ENCODE data around the gene ASF1B.
"Not testable (repeated sequence)": the region's sequence is repeated elsewhere in the genome, so short reads cannot be mapped to it uniquely, and the experiment has no call there.

Gene ASF1B

DNA sequence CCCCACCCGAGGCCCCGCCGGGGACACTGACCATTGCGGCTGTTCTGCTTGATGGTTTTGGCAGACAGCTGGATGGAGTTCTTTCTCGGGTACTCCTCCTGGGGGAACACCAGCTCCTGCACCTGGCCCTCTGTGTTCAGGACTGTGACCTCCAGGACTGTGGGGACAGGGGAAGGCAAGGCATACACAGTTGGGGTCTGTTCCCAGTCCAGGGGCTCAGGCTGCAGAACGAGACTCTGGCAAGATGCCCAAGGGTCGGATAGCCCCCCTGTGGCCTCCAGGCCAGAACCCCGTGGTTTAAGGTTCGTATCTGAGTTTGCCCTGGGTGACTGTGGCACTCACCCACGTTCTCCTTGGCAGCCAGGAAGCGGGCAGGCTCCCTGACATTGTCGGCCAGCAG lies 22.7 kb upstream of the ASF1B start:
- DNase-seq = no peak

DNA sequence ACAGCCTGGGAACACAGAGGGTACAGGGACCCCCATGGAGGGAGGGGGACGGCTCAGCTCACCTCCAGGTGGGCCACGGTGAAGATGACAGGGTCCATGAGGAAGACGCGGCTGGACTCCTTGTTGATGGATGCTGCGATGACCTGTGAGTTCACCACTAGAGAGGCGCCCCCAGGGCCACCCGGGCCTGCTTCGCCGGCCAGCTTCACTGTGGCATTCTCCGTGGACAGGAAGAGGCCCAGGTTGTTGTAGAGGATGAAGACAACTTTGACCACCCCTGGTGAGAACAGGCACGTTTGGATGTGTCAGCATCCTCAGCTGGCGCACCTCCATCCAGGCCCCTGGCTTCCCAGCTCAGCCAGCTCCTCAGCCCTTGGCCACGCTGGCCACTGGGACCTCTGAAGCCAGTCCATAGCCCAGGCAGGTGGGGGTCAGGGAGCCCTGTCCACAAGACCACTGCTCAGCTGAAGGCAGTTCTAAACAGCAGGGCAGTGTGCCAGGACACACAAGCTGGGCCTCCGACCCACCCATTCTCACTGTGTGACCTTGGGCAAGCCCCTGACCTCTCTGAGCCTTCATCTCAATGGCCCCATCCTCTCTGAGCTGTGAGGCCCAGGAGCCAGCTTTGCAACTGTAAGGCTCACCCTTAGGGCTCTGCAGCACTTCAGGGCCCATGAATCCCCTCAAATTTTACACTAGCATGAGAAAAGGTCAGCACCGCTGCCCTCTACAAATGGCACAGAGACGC lies 22.1 kb upstream of the ASF1B start:
- DNase-seq = no peak

DNA sequence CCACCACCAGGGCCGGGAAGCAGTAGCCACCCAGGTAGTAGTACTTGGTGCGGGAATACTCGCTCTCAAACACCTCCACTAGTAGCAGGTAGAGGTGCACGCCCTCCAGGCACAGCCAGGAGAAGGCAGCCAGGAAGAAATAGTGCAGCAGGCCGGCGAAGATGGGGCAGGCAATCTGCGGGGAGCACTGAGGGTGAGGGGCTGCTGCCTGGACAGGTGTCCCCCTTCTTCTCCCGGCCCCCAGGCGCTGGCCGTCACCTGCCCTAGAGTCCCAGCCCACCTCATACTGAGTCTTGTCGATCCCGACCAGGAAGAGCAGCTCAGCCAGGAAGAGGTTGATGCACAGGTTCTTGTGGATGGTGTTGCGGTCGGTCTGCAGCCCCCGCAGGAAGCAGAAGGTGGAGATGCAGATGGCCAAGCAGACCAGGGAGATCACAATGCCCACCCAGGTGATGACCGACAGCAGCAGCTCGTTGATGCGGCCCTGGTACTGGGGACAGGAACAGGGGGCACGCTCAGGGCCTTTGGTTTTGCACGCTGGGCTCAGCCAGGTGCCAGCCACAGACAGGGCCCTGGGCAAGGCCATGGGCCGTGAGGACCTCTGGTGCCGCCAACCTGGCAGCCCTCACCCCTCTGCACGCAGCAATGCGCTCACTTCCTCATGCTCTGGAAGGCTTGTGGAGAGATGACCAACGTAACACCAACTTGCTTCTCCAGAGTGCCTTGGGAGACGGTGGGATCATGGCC lies 20.8 kb upstream of the ASF1B start:
- no peak for DNase-seq

DNA sequence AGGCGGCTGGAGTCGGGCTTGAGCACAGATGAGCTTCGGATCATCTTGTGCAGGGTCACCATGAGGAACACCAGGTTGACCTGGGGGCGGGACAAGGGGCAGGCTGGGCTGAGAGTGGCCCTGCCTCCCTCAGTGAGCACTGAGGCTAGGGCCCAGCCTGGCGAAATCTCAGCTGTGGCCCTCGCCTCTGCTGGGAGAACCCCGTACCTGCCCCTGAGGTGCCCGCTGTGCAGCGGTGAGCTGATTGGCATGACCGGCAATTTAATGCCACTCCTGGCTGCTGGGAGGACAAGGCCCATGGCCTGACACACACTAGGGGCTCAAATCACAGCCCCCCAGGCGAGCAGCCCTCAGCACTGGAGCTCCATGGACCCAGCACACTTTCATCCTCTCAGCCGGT lies 19.7 kb upstream of the ASF1B start:
- DNase-seq = no peak

DNA sequence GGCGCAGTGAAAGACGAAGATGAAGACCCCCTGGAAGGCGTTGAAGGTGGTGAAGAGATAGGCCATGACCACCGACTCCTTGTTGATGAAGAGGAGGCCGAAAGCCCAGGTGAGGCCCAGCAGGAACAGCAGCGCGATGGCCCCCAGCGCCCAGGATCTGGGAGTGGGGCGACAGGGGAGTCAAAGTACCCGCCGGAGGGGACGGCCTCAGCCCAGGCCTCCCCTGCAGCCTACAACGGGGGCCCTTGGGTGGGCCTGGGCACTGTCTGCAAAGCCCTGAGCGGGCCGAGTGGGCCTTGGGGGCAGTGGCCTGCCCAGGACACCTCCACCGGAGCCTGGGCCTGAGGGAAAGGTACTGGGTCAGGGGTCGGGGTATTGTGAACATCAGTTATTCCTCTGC lies 19.0 kb upstream of the ASF1B start:
- no peak for DNase-seq

DNA sequence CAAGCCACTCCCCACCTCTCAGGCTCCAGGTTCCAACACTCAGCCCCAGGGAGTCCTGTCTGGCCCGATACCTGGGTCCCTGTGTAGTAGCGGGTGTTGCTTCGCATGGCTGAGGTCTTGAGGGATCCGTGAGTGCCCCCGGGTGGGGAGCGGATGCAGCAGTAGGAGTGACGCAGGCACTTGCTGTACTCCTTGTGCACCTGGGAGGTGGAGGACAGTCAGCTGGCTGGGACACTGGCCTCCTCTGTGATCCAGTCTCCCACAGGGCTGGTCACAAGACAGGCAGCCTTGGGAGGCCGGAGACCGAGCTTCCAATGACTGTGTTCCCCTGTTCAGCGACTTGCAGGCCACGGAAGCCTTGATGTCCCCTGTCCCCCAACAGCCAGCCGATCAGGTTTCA lies 16.3 kb upstream of the ASF1B start:
- DNase-seq = no peak

DNA sequence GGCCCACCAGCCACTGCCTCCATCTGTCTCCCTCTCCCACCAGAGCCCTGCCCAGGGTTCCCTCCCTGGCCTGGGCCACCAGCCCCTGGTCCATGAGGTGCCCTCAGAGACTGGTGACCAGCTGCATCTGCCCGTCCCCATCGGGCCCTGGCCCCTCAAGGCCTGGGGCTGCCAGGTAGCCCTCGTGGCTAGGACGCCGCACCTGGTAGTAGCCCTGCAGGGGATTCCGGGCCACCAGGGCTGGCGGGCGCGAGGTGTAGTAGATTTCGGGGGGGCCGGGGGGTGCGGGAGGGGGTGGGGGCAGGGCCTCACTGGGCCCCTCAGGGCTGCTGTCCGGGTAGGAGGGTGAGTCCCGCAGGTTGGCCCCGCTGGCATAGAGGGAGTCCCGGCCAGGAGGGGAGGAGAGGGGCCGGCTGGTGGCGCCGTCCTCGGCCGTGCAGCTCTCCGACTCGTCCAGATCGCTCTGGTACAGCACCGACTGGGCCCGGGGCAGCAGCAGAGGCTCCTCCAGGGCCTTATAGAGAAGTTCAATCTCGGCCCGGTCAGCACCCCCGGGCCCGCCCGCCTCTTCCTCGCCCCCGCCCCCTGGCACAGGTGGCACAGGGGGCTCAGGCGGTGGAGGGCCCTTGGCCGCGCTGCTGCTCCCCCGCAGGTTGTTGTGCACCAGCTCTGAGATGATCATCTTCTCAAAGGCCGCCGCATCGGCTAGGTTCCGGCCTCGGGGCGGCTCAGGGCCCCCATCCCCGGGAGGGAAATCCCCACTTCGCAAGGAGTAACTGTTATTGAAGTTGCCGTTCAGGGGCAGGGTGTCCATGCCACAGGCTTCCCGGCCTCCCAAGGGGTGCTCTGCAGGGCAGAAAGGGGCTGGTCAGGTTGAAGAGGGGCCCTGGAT lies 14.6 kb upstream of the ASF1B start:
- DNase-seq = no peak

DNA sequence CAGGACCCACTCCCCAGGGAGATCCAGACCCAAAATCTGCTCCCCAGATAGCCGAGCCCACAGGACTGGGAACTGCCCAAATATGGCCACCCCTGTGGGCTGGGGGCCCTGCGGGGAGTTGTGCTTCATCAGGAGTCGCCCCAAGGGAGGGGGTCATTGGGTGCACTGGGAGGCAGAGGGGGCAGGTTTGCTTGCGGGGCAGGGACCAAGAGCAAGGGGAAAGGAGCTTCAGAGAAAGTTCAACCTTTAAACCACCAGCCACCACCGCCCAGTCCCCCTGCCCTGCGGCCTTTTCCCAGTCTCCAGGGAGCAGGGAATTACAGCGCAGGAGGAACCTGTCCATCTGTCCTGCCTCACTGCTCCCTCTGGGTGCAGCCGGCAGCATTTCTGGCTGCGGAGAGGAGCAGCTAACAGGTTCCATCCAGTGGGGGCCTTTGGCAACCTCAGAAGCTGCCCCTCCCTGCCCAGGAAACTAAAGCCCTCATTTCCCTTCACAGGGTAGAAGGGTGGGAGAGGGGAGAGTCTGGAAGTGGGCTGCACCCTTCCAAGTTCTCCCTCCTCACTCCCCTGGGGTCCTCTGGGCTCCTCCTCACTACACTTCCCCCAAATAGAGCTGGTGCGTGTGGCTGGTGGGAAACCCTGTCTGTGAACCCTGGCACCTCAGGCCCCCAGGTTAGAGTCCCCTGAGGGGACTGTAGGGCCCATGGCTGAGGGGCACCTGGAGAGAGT lies 13.8 kb upstream of the ASF1B start:
- no peak for DNase-seq

DNA sequence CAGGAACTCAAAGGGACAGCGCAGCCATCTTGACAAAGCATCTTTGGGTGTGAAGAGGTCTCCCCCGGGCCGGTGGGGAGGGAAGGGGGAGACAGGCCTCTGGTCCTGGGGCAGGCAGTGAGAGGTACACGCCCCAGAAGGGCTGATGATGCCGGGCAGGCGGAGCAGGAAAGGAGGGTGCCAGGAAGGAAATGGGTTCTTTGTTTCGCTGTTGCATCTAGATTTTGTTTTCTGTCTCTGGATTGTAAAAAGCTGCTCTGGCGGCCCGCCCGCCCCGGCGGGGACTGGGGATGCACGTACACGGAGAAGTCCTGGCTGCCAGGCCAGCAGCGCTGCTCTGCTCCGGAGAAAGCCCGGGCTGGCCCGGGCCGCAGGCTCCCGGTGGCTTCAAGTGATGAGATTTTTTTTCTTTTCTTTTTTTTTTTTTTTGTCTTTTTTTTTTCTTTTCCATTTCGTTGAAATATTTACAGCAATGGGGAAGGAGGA lies 13.2 kb upstream of the ASF1B start:
- peak in 1 of 3 donors; percentile 26 for DNase-seq

DNA sequence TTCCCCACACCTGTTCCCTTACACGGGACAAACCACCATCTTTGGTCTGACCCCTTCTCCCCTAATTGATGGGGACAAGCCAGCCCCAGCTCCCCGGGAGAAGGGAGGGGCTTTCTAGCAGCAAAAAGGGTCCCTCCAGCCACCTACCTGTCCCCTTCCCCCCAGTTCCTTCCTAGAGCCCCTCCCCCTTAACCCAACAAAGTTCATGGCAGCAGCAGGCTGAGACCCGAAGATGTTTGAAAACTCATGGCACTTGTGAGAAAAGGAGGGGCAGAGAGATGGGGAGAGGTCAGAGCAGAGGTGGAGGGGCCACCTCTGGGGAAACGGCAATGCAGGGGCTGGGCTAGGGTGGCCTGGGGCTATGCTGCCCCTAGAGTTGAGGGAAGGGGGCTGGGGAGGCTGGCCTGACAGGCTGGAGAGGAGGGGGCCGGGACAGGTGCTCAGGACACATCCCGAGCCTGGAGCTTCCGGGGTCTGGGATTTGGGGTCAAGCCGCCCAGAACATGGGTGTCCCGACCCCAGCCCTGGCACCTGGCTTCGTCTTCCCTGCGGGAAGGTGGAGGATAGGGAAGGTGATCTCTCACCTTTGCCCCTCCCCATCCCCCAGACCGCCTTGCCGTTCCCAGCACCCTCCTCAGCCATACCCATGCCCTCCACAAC lies 12.5 kb upstream of the ASF1B start:
- no peak for DNase-seq

DNA sequence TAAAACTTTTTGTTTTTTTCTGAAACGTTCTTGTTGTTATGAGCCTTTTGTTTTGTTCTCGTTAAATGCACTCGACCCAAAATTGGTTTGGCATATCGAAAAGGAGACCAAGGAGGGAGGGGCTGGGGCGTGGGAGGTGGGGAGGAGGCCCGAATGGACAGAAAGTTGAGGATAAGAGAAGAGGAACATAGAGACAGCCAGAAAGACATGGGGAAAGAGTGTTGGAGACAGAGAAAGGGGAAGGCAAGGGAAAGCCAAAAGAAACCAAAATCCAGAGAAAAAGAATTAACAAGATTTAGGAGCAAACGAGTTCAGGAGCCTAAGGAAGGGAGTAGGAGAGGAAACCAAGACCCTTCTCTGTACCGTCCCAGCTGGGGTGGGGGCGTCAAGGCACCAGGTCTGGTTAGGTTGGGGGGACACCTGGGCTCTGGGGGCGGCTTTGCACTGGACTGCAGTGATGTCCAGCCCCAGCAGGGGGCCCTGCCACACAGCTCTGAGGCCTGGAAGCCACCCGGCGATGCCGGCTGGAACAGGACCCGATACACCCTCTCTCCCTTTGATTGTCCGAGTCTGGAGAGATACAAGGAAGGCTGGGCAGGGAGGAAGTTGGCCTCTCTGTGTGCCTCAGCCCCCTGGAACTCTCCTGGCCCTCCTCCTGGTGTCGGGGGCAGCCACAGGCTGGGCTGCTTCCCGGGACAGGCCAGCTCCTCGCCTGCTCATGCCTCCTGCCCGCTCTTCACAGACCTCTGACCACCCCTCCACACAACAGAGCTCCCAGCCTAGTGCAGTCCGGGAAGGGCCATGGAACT lies 11.6 kb upstream of the ASF1B start:
- peak; percentile 56 to 78 (median 59) for DNase-seq

DNA sequence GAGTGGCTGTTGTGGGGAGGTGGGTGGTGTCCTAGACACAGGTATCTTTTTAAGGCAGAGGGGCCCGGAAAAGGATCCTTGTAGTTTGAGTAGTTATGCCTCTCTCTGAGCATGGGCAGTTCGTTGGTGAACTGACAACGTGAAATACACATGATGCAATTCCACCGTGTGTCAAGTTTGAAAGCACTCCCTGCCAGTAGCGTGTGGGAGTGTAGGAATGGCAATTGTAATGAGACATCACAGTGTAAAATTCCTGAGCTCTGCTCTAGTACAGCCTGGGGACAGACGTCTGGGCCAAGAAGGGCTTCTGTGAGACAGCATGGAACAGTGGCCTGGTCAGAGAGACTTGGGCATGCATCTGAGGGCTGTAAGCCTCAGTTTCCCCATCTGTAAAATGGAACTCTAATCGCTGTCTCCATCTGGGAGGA lies 10.4 kb upstream of the ASF1B start:
- DNase-seq = peak; percentile 72 to 82 (median 81)

DNA sequence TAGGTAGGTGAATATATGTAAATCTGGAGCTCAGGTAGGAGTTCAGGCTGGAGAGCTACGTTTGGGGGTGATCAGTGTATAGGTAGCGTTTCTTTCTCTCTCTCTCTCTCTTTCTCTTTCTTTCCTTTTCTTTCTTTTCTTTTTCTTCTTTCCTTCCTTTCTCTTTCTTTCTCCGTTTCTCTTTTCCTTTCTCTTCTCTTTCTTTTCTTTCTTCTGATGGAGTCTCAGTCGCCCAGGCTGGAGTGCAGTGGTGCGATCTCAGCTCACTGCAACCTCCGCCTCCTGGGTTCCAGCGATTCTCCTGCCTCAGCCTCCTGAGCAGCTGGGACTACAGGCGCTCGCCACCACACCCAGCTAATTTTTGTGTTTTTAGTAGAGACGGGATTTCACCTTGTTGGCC lies 9.8 kb upstream of the ASF1B start:
- DNase-seq = not testable (repeated sequence)

DNA sequence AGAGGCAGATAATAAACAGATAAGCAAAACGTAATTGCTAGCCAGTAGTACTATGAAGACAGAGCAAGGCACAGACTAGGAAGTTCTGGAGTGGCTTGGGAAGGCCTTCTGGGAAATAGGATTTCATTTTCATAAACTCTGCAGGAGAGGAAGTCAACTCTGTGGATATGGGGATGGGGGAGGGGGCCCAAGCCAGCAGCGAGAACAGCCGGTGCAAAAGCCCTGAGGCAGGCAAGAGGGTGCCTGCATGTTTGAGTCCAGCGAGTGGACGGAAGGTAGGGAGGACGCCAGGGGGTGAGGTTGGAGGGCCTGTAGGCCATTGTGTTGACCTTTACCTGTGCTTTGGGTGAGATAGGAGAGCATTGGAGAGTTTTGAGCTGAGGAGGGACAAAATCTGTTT lies 9.0 kb upstream of the ASF1B start:
- DNase-seq = no peak

DNA sequence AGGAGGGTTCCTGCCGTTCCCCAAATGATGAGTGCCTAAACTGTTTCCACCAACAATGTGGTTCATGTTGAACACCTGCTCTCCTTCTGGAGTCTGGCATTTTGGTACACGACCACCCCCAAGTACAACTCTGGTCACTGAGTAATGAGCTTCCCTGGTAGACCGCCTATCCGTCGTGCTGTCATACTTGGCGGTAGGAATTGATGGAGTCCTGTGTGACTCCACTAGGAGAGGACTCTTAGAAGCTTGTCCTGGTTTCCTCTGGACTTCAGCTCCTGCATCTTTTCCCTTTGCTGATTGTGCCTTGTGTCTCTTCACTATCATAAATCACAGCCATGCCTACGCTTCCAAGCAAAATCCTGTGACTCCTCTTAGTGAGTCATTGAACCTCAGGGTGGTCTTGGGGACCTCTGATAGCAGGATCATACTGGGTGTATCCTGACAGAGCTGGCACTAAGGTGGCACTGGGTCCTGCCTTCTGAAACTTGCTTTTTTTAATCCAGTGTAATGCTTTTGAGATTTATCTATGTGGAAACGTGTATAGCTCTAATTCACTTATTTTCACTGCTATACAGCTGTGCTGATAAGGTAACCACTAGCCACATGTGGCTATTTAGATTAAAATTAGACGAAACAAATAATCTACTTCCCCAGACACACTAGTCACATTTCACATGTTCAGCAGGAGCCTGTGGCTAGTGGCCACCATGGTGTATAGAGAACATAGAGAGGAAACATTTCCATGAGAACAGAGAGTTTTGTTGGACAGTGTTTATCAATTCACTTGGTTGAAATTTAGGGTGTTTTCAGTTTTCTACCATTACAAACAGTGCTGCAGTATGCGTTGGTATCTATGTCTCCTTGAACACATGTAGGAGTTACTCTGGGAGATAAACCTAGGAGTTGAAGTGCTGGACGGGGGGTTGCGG lies 6.1 kb upstream of the ASF1B start:
- DNase-seq = no peak

DNA sequence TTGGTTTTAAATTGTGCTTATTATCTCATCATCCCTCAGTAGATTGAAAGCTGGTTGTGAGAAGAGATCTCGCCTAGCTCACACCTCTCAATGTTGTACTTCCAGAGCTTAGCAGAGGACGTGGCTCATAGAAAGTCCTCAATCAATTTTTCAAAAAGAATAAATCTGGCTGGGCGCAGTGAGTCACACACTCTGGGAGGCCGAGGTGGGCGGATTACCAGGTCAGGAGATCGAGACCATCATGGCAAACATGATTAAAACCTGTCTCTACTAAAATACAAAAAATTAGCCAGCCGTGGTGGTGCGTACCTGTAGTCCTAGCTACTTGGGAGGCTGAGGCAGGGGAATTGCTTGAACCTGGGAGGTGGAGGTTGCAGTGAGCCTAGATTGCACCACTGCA lies 4.7 kb upstream of the ASF1B start:
- DNase-seq = peak in 1 of 3 donors; percentile 27

DNA sequence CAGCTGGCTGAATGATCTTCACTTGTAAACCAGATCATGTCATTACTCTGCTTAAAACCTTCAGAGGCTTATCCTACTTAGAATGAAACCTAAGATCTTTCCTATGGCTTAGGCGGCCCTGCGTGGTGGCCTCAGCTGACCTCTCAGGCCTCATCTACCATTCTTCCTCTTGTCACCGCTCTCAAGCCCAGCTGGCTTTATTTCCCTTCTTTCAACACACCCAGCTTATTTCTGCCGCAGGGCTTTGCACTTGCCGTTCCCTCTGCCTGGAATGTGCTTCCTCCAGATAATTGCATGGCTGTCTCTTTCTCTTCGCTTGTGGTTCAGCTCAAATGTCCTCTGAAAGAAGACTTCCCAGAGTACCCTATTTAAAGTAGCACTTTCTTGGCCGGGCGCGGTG lies 3.6 kb upstream of the ASF1B start:
- peak; percentile 85 to 88 (median 86) for DNase-seq

DNA sequence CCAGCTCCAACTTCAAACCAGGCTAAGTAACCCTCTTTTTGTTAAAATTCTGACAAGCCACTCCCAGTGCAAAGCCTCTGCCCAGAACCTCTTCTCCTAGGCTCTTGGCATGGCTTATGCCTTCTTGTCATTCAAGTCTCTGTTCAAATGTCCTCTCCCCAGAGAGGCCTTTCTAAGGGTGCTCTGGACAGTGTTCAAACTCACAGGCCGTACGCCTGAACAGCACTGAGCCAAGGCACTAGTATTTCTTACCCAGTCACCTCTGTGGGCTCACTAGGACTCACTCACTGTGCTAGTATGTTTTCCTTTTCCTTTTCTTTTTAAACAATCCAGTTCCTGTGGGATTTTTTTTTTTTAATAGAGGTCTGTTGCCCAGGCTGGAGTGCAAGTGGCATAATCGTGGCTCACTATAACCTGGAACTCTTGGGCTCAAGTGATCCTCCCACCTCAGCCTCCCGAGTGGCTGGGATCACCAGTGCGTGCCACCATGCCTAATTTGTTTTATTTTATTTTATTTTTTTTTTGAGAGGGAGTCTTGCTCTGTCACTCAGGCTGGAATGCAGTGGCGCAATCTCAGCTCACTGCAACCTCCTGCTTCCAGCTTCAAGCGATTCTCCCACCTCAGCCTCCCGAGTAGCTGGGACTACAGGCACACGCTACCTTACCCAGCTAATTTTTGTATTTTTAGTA lies 2.3 kb upstream of the ASF1B start:
- peak in 2 of 3 donors; percentile 25 to 43 for DNase-seq

DNA sequence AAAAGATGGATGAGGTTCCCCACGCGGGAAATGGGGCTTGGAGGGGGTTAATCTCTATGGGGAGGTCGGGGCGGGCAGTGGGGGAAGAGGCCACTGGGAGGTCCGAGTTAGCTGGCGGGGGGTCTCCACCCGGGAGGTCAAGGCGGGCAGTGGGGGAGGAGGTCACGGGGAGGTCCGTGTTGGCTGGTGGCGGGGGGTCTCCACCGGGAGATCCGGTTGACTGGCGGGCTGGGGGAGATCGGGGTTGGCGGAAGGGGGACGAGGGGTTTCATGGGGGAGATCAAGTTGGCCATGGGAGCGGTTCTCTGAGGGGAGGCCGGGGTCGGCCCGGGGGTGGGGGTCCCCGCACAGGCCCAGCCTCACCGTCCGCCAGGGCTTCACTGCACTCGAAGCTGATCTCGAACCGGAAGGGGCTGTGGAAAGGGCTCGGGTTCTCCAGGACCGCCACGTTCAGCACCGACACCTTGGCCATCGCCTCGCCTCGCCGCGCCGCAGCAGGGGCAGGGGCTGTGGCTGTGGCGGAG lies 342 bp downstream of the ASF1B start:
- no peak for DNase-seq

Measured in suppressor macrophage treated with lipopolysaccharide for 1 hour (primary cell).